Thyroid gland (tissue), 4 donors: ENCODE data around the gene CD6.

Experiments
- POLR2A ChIP-seq, 2 donors: fragments of 450-650 bp; IDR thresholded peaks; one replicate each; pipeline ENCODE4 v1.6.1; 2017; ENCODE audit warnings: antibody characterized with exemption in 2 of 2, mild to moderate bottlenecking in 2 of 2, moderate library complexity in 1 of 2
- TF ChIP-seq, protein P1 (sequence below), 6 experiments: fragments of 200-600 bp in 3 of 6; fragments of 450-650 bp in 3 of 6; sonication (generic) in 3 of 6; IDR thresholded peaks; one replicate each; pipeline ENCODE4 v1.5.1; 2016 to 2019; ENCODE audit warnings: antibody characterized with exemption in 6 of 6, mild to moderate bottlenecking in 2 of 6, inconsistent platforms in 1 of 6, moderate library complexity in 1 of 6

GRCh38 chr11:60993615-60994014 is 22.1 kb downstream of the CD6 start:
- TF ChIP-seq, protein P1, sequence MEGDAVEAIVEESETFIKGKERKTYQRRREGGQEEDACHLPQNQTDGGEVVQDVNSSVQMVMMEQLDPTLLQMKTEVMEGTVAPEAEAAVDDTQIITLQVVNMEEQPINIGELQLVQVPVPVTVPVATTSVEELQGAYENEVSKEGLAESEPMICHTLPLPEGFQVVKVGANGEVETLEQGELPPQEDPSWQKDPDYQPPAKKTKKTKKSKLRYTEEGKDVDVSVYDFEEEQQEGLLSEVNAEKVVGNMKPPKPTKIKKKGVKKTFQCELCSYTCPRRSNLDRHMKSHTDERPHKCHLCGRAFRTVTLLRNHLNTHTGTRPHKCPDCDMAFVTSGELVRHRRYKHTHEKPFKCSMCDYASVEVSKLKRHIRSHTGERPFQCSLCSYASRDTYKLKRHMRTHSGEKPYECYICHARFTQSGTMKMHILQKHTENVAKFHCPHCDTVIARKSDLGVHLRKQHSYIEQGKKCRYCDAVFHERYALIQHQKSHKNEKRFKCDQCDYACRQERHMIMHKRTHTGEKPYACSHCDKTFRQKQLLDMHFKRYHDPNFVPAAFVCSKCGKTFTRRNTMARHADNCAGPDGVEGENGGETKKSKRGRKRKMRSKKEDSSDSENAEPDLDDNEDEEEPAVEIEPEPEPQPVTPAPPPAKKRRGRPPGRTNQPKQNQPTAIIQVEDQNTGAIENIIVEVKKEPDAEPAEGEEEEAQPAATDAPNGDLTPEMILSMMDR (IDR thresholded peaks at IDR 0.05): no peak
- TF ChIP-seq POLR2A (IDR thresholded peaks at IDR 0.05): no peak
